Stimulated activated CD4-positive, alpha-beta T cell treated with anti-CD3 and anti-CD28 coated beads, TNF-alpha, amount 100 ng/mL, for 24 hours (primary cell): ENCODE measurements around the gene OVCA2.
"Not testable (repeated sequence)": the region's sequence is repeated elsewhere in the genome, so short reads cannot be mapped to it uniquely, and the experiment has no call there.

Source experiments
- DNase-seq, 3 experiments: peaks; one replicate each; pipeline ENCODE4 v3.0.0-alpha.2; 2020; ENCODE audit warnings: low read depth in 3 of 3

Gene OVCA2

GRCh38 chr17:2041561-2042389 lies at the start of gene OVCA2:
TSS of gene OVCA2 (plus strand) at chr17:2042022. CDS start at chr17:2042048, 26 bp downstream.
- peak; percentile 94 to 97 (median 96) for DNase-seq

GRCh38 chr17:1992541-1992940 lies 49.3 kb upstream of the OVCA2 start:
- DNase-seq, result no peak

- DNase-seq, result no peak
These were observed 47.1 kb upstream of the OVCA2 start for GRCh38 chr17:1994707-1995106.

GRCh38 chr17:1995321-1995892 lies 46.4 kb upstream of the OVCA2 start:
- DNase-seq, result no peak

GRCh38 chr17:1995907-1996799 lies 45.7 kb upstream of the OVCA2 start:
- no peak for DNase-seq

- no peak for DNase-seq
These were observed 45.0 kb upstream of the OVCA2 start for GRCh38 chr17:1996800-1997288.

- DNase-seq, result no peak
These were observed 44.4 kb upstream of the OVCA2 start for GRCh38 chr17:1997289-1997926.

- DNase-seq, result no peak
These were observed 43.7 kb upstream of the OVCA2 start for GRCh38 chr17:1997927-1998742.

GRCh38 chr17:1999557-2000251 lies 42.1 kb upstream of the OVCA2 start:
- no peak for DNase-seq

- DNase-seq, result no peak
These were observed 39.0 kb upstream of the OVCA2 start for GRCh38 chr17:2002767-2003329.

GRCh38 chr17:2003525-2003924 lies 38.3 kb upstream of the OVCA2 start:
- DNase-seq, result no peak

GRCh38 chr17:2004435-2004952 lies 37.3 kb upstream of the OVCA2 start:
- no peak for DNase-seq

GRCh38 chr17:2008332-2009126 lies 33.3 kb upstream of the OVCA2 start:
- no peak for DNase-seq

- no peak for DNase-seq
These were observed 32.1 kb upstream of the OVCA2 start for GRCh38 chr17:2009737-2010136.

- DNase-seq, result no peak
These were observed 30.1 kb upstream of the OVCA2 start for GRCh38 chr17:2011411-2012371.

- DNase-seq, result no peak
These were observed 29.3 kb upstream of the OVCA2 start for GRCh38 chr17:2012499-2012898.

GRCh38 chr17:2013220-2013993 lies 28.4 kb upstream of the OVCA2 start:
- DNase-seq, result not testable (repeated sequence)
